AG10803 (cell line): ENCODE results near the gene LSM7.

Experiments used
- DNase-seq: peaks from one replicate; pipeline ENCODE4 v3.0.0; 2010; ENCODE audit warnings: low read depth
- H3K4me3 ChIP-seq: 2 replicates; pipeline ENCODE4 v1.5.1; 2011; ENCODE audit warnings: mild to moderate bottlenecking, low read length, control low read depth
- CTCF ChIP-seq: conservative IDR thresholded peaks from 2 replicates; pipeline ENCODE4 v1.5.1; 2011; ENCODE audit warnings: mild to moderate bottlenecking, low read length, control low read depth, inconsistent platforms

Gene LSM7

GRCh38 chr19:2328401-2329148 is at the start of gene LSM7, which contains the start of gene SPPL2B:
Gene LSM7, minus strand, starts transcription at chr19:2328586. Its CDS starts 20 bp downstream, at chr19:2328566.
Gene SPPL2B, plus strand, starts transcription at chr19:2328684. Its CDS starts 26 bp downstream, at chr19:2328710.
- DNase-seq = peak; percentile 84
- H3K4me3 ChIP-seq = peak within 1 kb of the TSS; percentile 95
- TF ChIP-seq CTCF = no peak

GRCh38 chr19:2376784-2377519 is 48.6 kb upstream of the LSM7 start:
- no peak overlapping the region for H3K4me3 ChIP-seq
- no peak for TF ChIP-seq CTCF
- no peak for DNase-seq

- DNase-seq = no peak
- TF ChIP-seq CTCF = no peak
- H3K4me3 ChIP-seq = no peak overlapping the region
Measured at GRCh38 chr19:2375353-2376121, 47.2 kb upstream of the LSM7 start.

- no peak for DNase-seq
- H3K4me3 ChIP-seq = no peak overlapping the region
- TF ChIP-seq CTCF = no peak
Measured at GRCh38 chr19:2374808-2375207, 46.4 kb upstream of the LSM7 start.

GRCh38 chr19:2372076-2372612 is 43.8 kb upstream of the LSM7 start:
- DNase-seq = no peak
- no peak overlapping the region for H3K4me3 ChIP-seq
- TF ChIP-seq CTCF = no peak

GRCh38 chr19:2371656-2372055 is 43.3 kb upstream of the LSM7 start:
- H3K4me3 ChIP-seq = no peak overlapping the region
- TF ChIP-seq CTCF = no peak
- peak; percentile 38 for DNase-seq
